Sigmoid colon (tissue), 7 donors: Measurements from ENCODE around the gene CDH15. TPM values are rescaled to one million over a fixed set of nuclear protein-coding genes. Genes with fewer than 3 reads are reported as not detected.

Experiments
- DNase-seq: peaks from one replicate; pipeline ENCODE4 v3.0.0-alpha.2; 2019
- H3K27ac ChIP-seq, 4 donors: fragments of 200-600 bp; sonication (generic); one replicate each; pipeline ENCODE4 v1.5.1; 2016 to 2019; ENCODE audit warnings: mild to moderate bottlenecking in 1 of 4
- H3K27me3 ChIP-seq, 3 donors: fragments of 200-600 bp; sonication (generic); one replicate each; pipeline ENCODE4 v1.5.1; 2019; ENCODE audit warnings: mild to moderate bottlenecking in 1 of 3
- H3K36me3 ChIP-seq, 4 donors: fragments of 200-600 bp; sonication (generic); one replicate each; pipeline ENCODE4 v1.5.1; 2016 to 2019
- H3K4me1 ChIP-seq, 4 donors: fragments of 200-600 bp; sonication (generic); one replicate each; pipeline ENCODE4 v1.5.1; 2017 to 2019
- H3K4me3 ChIP-seq, 4 donors: fragments of 200-600 bp; sonication (generic); one replicate each; pipeline ENCODE4 v1.5.1; 2017 to 2019; ENCODE audit warnings: mild to moderate bottlenecking in 2 of 4, moderate library complexity in 1 of 4
- H3K9me3 ChIP-seq, 4 donors: fragments of 200-600 bp in 3 of 4; sonication (generic) in 3 of 4; one replicate each; pipeline versions ENCODE4 v1.5.1 to v1.6.1; 2013 to 2019
- EP300 ChIP-seq, 4 donors: sonication (generic); formaldehyde crosslinking; IDR thresholded peaks; one replicate each; pipeline ENCODE4 v1.6.1; 2017; ENCODE audit warnings: antibody characterized with exemption in 4 of 4
- POLR2A ChIP-seq, 2 donors: fragments of 450-650 bp; IDR thresholded peaks; one replicate each; pipeline ENCODE4 v1.6.1; 2016; ENCODE audit warnings: antibody characterized with exemption in 2 of 2, mild to moderate bottlenecking in 2 of 2, moderate library complexity in 2 of 2
- POLR2AphosphoS5 ChIP-seq, 4 donors: sonication (generic); formaldehyde crosslinking; IDR thresholded peaks; one replicate each; pipeline ENCODE4 v1.6.1; 2017; ENCODE audit warnings: antibody characterized with exemption in 4 of 4
- WGBS, 2 donors: extraction: QIAGEN DNeasy Blood & Tissue Kit; methylation state at CpG; one replicate each; pipeline ENCODE4 v1.1.7; 2013; 5-methylcytosine and 5-hydroxymethylcytosine counted together
- intact Hi-C: fragments of 100-400 bp; cut with DNase I; formaldehyde crosslinking; loops from one replicate; pipeline ENCODE4 v1.15.1; 2023
- polyA plus RNA-seq, 3 donors: library from polyadenylated mRNA; stranded (reverse); fragments of 200-250 nt; gene quantifications; one replicate each; pipeline ENCODE4 v1.2.3, GENCODE V29; 2013
- total RNA-seq, 4 donors: library from RNA; depleted of rRNA; stranded (reverse); fragments of >200 nt; gene quantifications; one replicate each; pipeline ENCODE4 v1.1.0, GENCODE V29; 2016
- TF ChIP-seq, protein P1 (sequence below), 4 experiments: fragments of 450-650 bp in 3 of 4; fragments of 200-600 bp in 1 of 4; IDR thresholded peaks; one replicate each; pipeline ENCODE4 v1.5.1; 2016 to 2019; ENCODE audit warnings: antibody characterized with exemption in 4 of 4, mild to moderate bottlenecking in 3 of 4, moderate library complexity in 2 of 4
- donor health status: healthy with polysubstance abuse.
- donor health status: Bipolar disorder and iron deficiency.
- donor health status: healthy.

Gene CDH15
- total and polyA plus RNA-seq, 7 donors, result 0.01 TPM; not detected in 6

DNA sequence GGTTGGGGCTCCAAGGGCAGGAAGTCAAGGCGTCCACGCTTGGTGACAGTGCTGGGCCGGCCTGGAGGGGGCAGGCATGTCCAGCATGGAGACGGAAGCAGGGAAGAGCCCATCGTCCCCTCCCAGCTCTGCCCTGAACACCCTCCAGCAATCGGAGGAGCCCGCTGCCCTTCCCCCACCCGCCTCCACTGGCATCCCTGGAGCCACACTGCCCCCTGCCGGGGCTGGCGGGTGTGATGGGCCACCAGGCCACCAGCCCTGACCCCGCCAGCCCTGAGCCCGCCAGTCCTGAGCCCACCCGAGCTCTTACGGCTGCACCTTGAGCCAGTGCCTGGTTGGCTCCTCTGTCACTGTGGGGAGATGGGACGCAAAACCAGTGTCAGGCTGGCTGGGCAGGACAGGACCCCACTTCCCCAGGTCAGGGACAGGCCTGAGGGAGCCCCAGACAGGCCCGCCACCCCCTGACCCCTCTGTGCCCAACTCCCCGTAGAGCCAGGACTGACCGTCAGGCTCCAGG lies 4.1 kb upstream of the CDH15 start:
- DNase-seq, result peak; percentile 84
- H3K4me1 ChIP-seq, result peaks cover 0 to 25% (median 21%) of the 10 kb centered on the region in 4 donors
- no peak for TF ChIP-seq EP300 (IDR thresholded peaks at IDR 0.05)
- TF ChIP-seq, protein P1, sequence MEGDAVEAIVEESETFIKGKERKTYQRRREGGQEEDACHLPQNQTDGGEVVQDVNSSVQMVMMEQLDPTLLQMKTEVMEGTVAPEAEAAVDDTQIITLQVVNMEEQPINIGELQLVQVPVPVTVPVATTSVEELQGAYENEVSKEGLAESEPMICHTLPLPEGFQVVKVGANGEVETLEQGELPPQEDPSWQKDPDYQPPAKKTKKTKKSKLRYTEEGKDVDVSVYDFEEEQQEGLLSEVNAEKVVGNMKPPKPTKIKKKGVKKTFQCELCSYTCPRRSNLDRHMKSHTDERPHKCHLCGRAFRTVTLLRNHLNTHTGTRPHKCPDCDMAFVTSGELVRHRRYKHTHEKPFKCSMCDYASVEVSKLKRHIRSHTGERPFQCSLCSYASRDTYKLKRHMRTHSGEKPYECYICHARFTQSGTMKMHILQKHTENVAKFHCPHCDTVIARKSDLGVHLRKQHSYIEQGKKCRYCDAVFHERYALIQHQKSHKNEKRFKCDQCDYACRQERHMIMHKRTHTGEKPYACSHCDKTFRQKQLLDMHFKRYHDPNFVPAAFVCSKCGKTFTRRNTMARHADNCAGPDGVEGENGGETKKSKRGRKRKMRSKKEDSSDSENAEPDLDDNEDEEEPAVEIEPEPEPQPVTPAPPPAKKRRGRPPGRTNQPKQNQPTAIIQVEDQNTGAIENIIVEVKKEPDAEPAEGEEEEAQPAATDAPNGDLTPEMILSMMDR (IDR thresholded peaks at IDR 0.05), result peak; percentile 26 to 84 (median 70)
- no peak overlapping the region for H3K4me3 ChIP-seq
- peaks cover 47 to 89% (median 75%) of the 10 kb centered on the region in 3 donors for H3K27me3 ChIP-seq
- intact Hi-C loops, result loop anchor here (2.0 kb wide), 1 partner anchor 225 kb away; no protein-coding TSS in a partner anchor
- H3K9me3 ChIP-seq, result no peaks in the 10 kb centered on the region
- H3K36me3 ChIP-seq, result no peaks in the 10 kb centered on the region
- no peak overlapping the region for H3K27ac ChIP-seq
- WGBS, 2 donors, result 9 to 15% methylated on average over 18 of the region's 18 CpGs

GRCh38 chr16:89168381-89169189 lies 3.0 kb upstream of the CDH15 start:
- H3K36me3 ChIP-seq, result no peaks in the 10 kb centered on the region
- no peaks in the 10 kb centered on the region for H3K9me3 ChIP-seq
- no peak for DNase-seq
- H3K27ac ChIP-seq, result no peak overlapping the region
- intact Hi-C loops, result no loop called here
- WGBS, 2 donors, result 27 to 73% methylated on average over 23 of the region's 23 CpGs
- H3K27me3 ChIP-seq, result peaks cover 47 to 90% (median 75%) of the 10 kb centered on the region in 3 donors
- no peak for TF ChIP-seq POLR2AphosphoS5 (IDR thresholded peaks at IDR 0.05)
- no peak for TF ChIP-seq POLR2A (IDR thresholded peaks at IDR 0.05)
- TF ChIP-seq, protein P1 (IDR thresholded peaks at IDR 0.05), result no peak
- TF ChIP-seq EP300 (IDR thresholded peaks at IDR 0.05), result no peak
- H3K4me3 ChIP-seq, result no peak overlapping the region
- H3K4me1 ChIP-seq, result peaks cover 0 to 25% (median 21%) of the 10 kb centered on the region in 4 donors

- intact Hi-C loops, result no loop called here
- Histone ChIP-seq H3K4me3 (no peak overlapping the region), H3K27me3 (peaks cover 44 to 81% (median 69%) of the 10 kb centered on the region in 3 donors), H3K36me3 (no peaks in the 10 kb centered on the region), H3K4me1 (peaks cover 0 to 25% (median 21%) of the 10 kb centered on the region in 4 donors), H3K9me3 (no peaks in the 10 kb centered on the region), H3K27ac (no peak overlapping the region)
- 70 to 74% methylated on average over 14 of the region's 14 CpGs for WGBS, 2 donors
- TF ChIP-seq EP300 (IDR thresholded peaks at IDR 0.05) (no peak), POLR2AphosphoS5 (IDR thresholded peaks at IDR 0.05) (no peak), POLR2A (IDR thresholded peaks at IDR 0.05) (no peak)
- TF ChIP-seq, protein P1 (IDR thresholded peaks at IDR 0.05), result no peak
- no peak for DNase-seq
Measured at GRCh38 chr16:89169778-89170177, 1.8 kb upstream of the CDH15 start.

DNA sequence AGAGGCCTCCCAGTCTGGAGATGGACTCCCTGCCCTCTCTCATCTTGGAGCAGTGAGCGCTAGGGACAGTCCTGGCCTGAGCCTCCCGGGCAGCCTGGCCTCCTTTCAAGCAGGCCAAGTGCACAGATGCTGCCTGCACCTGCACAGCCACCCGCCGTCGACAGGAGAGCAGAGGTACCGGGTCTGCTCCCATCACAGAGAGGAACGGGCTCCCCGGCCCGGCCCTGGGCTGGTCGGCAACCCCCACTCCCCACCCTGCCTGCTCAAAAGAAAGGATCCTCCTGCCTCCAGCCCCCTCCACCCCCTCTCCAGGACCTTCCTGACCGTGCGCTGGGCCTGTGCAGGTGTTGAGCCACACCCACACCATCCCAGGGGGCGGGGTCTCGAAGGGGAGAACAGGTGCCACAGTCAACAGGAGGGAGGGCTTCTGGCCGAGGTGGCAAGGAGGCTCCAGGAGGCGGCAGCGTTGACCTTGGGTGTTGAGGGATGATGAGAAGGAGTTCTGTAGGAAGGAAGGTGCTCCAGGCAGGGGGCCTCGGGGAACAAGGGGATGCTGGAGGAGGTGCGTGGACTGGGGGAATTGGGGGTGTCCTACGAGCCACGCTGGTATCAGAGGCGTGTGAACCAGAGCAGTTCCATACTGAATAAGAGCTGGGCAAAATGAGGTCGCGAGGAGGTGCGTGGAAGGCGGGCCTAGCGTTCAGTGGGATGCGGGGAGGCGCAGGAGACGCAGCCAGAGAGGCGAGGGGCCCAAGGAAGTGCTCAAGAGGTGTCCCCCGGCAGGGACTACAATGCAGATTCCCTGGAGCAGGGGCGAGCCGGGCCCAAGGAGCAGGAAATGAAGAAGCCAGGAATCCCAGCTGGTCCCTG lies 967 bp upstream of the CDH15 start:
- Histone ChIP-seq H3K4me1 (peaks cover 0 to 25% (median 21%) of the 10 kb centered on the region in 4 donors), H3K36me3 (no peaks in the 10 kb centered on the region), H3K4me3 (peak overlapping the region in 2 of 4 donors; percentile 21 to 34), H3K9me3 (no peaks in the 10 kb centered on the region), H3K27me3 (peaks cover 42 to 76% (median 61%) of the 10 kb centered on the region in 3 donors), H3K27ac (no peak overlapping the region)
- intact Hi-C loops, result no loop called here
- TF ChIP-seq POLR2AphosphoS5 (IDR thresholded peaks at IDR 0.05) (no peak), POLR2A (IDR thresholded peaks at IDR 0.05) (no peak), EP300 (IDR thresholded peaks at IDR 0.05) (no peak)
- TF ChIP-seq, protein P1 (IDR thresholded peaks at IDR 0.05), result no peak
- 4 to 14% methylated on average over 34 of the region's 34 CpGs for WGBS, 2 donors
- DNase-seq, result no peak
